ENCODE data around the gene EIF4B.
"Not testable (repeated sequence)": the region's sequence is repeated elsewhere in the genome, so short reads cannot be mapped to it uniquely, and the experiment has no call there.

The EIF4B gene

GRCh38 chr12:53012928-53013327 lies 6.7 kb downstream of the EIF4B start:
- H3K27ac ChIP-seq = no peak overlapping the region
- TF ChIP-seq ZFX (IDR thresholded peaks at IDR 0.05; ENCODE audit: borderline replicate concordance) = no peak
- TF ChIP-seq, protein P1, sequence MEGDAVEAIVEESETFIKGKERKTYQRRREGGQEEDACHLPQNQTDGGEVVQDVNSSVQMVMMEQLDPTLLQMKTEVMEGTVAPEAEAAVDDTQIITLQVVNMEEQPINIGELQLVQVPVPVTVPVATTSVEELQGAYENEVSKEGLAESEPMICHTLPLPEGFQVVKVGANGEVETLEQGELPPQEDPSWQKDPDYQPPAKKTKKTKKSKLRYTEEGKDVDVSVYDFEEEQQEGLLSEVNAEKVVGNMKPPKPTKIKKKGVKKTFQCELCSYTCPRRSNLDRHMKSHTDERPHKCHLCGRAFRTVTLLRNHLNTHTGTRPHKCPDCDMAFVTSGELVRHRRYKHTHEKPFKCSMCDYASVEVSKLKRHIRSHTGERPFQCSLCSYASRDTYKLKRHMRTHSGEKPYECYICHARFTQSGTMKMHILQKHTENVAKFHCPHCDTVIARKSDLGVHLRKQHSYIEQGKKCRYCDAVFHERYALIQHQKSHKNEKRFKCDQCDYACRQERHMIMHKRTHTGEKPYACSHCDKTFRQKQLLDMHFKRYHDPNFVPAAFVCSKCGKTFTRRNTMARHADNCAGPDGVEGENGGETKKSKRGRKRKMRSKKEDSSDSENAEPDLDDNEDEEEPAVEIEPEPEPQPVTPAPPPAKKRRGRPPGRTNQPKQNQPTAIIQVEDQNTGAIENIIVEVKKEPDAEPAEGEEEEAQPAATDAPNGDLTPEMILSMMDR (IDR thresholded peaks at IDR 0.05) = no peak

DNA sequence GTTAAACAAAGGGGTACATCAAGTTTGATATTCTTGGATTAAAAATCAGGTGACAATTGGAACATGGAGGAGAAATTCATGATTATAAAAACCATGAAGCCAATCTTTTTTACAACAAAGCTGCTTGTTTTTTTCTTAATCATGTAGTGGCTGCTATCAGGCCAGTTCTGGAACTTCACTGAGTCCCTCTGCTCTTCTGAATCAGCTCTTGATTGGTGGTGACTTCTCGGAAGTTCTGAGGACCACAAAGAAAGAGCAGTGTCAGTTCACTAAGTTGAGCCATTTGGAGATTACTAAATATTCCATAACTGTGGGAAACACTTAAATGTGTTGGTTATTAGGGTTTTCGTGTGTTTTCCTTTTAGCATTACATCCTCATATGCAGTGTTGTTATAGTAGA lies 8.5 kb downstream of the EIF4B start:
- H3K27ac ChIP-seq = no peak overlapping the region
- TF ChIP-seq ZFX (IDR thresholded peaks at IDR 0.05; ENCODE audit: borderline replicate concordance) = no peak
- TF ChIP-seq, protein P1 (IDR thresholded peaks at IDR 0.05) = no peak

DNA sequence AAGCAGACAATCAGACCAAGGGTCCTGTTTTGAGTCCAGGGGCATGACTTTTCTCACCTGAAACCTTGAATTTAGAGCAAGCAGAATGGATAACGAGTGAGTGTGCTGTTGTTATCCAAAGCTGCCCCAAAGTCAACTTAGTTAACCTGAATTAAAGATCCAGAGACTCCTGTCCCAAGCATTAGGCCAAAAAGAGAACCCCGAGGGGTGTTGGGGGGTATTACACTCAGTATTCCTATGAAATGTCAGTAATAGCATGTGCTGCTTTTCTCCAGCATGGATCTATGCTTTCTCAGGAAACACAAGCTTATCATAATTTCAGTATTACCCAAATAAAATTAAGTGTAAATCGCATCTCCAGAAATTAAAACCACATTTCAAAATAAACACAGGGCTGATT lies 19.0 kb downstream of the EIF4B start:
- H3K27ac ChIP-seq = no peak overlapping the region
- TF ChIP-seq, protein P1 (IDR thresholded peaks at IDR 0.05) = no peak
- TF ChIP-seq ZFX (IDR thresholded peaks at IDR 0.05; ENCODE audit: borderline replicate concordance) = no peak

- H3K27ac ChIP-seq = not testable (repeated sequence)
These were observed 20.8 kb downstream of the EIF4B start for GRCh38 chr12:53027014-53027413.

DNA sequence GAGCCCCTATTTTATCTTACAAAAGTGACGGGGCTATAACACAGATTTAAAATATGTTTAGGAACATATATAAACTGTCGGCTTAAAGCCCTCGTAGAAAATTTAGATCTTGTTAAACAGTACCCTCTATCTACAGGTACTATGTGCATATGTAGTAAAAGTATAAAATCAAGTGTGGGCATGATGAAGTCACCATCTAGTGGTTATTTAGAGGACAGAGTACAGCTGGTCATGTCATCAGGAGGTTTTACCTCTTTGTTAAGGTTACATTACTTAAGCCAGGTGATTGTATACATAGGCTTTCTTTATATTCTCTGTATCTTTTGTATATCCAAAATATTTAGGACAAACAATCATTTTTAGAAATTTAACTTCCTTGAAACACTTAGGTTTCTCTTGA lies 25.4 kb downstream of the EIF4B start:
- peak overlapping the region; percentile 25 for H3K27ac ChIP-seq
- TF ChIP-seq, protein P1 (IDR thresholded peaks at IDR 0.05) = no peak; the same call in none of the 2 replicates
- no peak for TF ChIP-seq ZFX (IDR thresholded peaks at IDR 0.05; ENCODE audit: borderline replicate concordance)

GRCh38 chr12:53033832-53034231 lies 27.6 kb downstream of the EIF4B start:
- H3K27ac ChIP-seq = 0 out of 2 replicates have a peak overlapping the region, but pooled peaks have one; percentile 4

GRCh38 chr12:53034459-53034858 lies 28.2 kb downstream of the EIF4B start:
- TF ChIP-seq, protein P1 (IDR thresholded peaks at IDR 0.05) = no peak
- TF ChIP-seq ZFX (IDR thresholded peaks at IDR 0.05; ENCODE audit: borderline replicate concordance) = no peak

GRCh38 chr12:53036802-53037201 lies 30.5 kb downstream of the EIF4B start:
- H3K27ac ChIP-seq = peak overlapping the region; percentile 4; the same call in 1 of the 2 replicates
- TF ChIP-seq ZFX (IDR thresholded peaks at IDR 0.05; ENCODE audit: borderline replicate concordance) = no peak
- TF ChIP-seq, protein P1 (IDR thresholded peaks at IDR 0.05) = no peak

More at GRCh38 chr12:53034459-53034858, 28.2 kb downstream of the EIF4B start:
- H3K27ac ChIP-seq = 0 out of 2 replicates have a peak overlapping the region, but pooled peaks have one; percentile 4

Measured in 22Rv1 (cell line).